HG03342 (cell line): Measurements from ENCODE around the gene STK32B.

Experiments
- ATAC-seq: cut with Tn5 transposase; IDR thresholded peaks from one replicate; pipeline ENCODE4 v1.9.1; 2021; ENCODE audit warnings: mild to moderate bottlenecking, moderate library complexity; ENCODE audit not compliant: unreplicated experiment

STK32B gene

GRCh38 chr4:5030221-5030620, 21.1 kb upstream of the STK32B start:
- no peak for ATAC-seq

GRCh38 chr4:5030927-5031326, 20.4 kb upstream of the STK32B start:
- ATAC-seq = no peak

- no peak for ATAC-seq
Observed at GRCh38 chr4:5032813-5033212, 18.5 kb upstream of the STK32B start.

- ATAC-seq = no peak
Observed at GRCh38 chr4:5033281-5033841, 17.9 kb upstream of the STK32B start.

- ATAC-seq = no peak
Observed at GRCh38 chr4:5034206-5034605, 17.1 kb upstream of the STK32B start.

GRCh38 chr4:5036239-5036638, 15.0 kb upstream of the STK32B start:
- no peak for ATAC-seq

- ATAC-seq = no peak
Observed at GRCh38 chr4:5037553-5038551, 13.4 kb upstream of the STK32B start.

GRCh38 chr4:5039800-5040199, 11.5 kb upstream of the STK32B start:
- no peak for ATAC-seq

- no peak for ATAC-seq
Observed at GRCh38 chr4:5040856-5041620, 10.2 kb upstream of the STK32B start.

GRCh38 chr4:5041699-5042098, 9.6 kb upstream of the STK32B start:
- ATAC-seq = no peak

GRCh38 chr4:5043579-5043978, 7.7 kb upstream of the STK32B start:
- no peak for ATAC-seq

GRCh38 chr4:5044341-5044740, 6.9 kb upstream of the STK32B start:
- no peak for ATAC-seq

GRCh38 chr4:5045097-5045496, 6.2 kb upstream of the STK32B start:
- no peak for ATAC-seq

GRCh38 chr4:5048721-5049120, 2.6 kb upstream of the STK32B start:
- ATAC-seq = no peak

GRCh38 chr4:5050520-5051277, 581 bp upstream of the STK32B start:
- ATAC-seq = no peak

GRCh38 chr4:5052204-5052702, 973 bp downstream of the STK32B start:
- no peak for ATAC-seq

- no peak for ATAC-seq
Observed at GRCh38 chr4:5052726-5053425, 1.6 kb downstream of the STK32B start.

GRCh38 chr4:5054532-5054931, 3.3 kb downstream of the STK32B start:
- ATAC-seq = no peak

GRCh38 chr4:5055411-5055810, 4.1 kb downstream of the STK32B start:
- ATAC-seq = no peak

- ATAC-seq = no peak
Observed at GRCh38 chr4:5066101-5066500, 14.8 kb downstream of the STK32B start.
